Vagina (tissue), 2 donors: ENCODE measurements around the gene ACOX3.

Experiments used
- POLR2A ChIP-seq, 2 donors: fragments of 450-650 bp; IDR thresholded peaks; one replicate each; pipeline ENCODE4 v1.6.1; 2017; ENCODE audit warnings: antibody characterized with exemption in 2 of 2, mild to moderate bottlenecking in 2 of 2, moderate library complexity in 2 of 2
- POLR2AphosphoS5 ChIP-seq, 2 donors: sonication (generic); formaldehyde crosslinking; IDR thresholded peaks; one replicate each; pipeline ENCODE4 v1.9.0; 2017; ENCODE audit warnings: antibody characterized with exemption in 2 of 2, mild to moderate bottlenecking in 2 of 2, low read depth in 1 of 2; ENCODE audit not compliant: insufficient read depth in 1 of 2
- TF ChIP-seq, protein P1 (sequence below), 3 experiments: fragments of 450-650 bp in 2 of 3; fragments of 200-600 bp in 1 of 3; sonication (generic) in 1 of 3; IDR thresholded peaks; one replicate each; pipeline ENCODE4 v1.5.1; 2017 to 2019; ENCODE audit warnings: antibody characterized with exemption in 3 of 3, mild to moderate bottlenecking in 2 of 3, moderate library complexity in 2 of 3

DNA sequence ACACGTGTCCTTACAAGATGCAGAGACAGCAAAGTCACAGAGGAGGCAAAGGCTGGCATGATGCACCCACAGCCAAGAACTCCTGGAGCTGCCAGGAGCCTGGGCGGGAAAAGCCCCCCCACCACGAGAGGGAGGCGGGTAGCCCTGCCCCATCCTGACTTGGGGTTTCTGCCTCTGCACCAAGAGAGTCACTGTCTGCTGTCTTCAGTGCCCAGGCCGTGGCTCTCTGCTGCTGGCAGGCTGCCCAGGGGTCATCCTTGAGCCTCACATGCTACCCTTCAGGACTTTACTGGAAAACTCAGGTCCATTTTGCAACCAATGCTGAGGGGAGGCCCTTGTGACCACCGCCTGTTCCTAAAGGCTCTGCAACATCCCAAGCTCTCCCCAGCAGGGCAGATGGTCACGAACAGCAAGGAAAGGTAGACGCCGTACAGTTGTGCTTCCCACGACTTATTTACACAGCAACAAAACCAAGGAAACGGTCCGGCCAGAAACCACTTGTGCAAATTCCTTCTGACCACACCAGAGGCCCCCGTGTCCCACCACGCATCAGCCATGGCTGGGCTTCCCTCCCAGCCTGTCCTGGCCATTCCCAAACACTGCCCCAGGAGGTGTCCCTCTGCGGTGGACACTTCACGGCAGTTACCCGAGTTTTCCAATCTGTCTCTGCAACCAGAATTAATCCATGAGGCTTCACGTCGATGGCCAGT, 56.9 kb downstream of the ACOX3 start:
- TF ChIP-seq, protein P1, sequence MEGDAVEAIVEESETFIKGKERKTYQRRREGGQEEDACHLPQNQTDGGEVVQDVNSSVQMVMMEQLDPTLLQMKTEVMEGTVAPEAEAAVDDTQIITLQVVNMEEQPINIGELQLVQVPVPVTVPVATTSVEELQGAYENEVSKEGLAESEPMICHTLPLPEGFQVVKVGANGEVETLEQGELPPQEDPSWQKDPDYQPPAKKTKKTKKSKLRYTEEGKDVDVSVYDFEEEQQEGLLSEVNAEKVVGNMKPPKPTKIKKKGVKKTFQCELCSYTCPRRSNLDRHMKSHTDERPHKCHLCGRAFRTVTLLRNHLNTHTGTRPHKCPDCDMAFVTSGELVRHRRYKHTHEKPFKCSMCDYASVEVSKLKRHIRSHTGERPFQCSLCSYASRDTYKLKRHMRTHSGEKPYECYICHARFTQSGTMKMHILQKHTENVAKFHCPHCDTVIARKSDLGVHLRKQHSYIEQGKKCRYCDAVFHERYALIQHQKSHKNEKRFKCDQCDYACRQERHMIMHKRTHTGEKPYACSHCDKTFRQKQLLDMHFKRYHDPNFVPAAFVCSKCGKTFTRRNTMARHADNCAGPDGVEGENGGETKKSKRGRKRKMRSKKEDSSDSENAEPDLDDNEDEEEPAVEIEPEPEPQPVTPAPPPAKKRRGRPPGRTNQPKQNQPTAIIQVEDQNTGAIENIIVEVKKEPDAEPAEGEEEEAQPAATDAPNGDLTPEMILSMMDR (IDR thresholded peaks at IDR 0.05): no peak
- TF ChIP-seq POLR2A (IDR thresholded peaks at IDR 0.05): no peak
- TF ChIP-seq POLR2AphosphoS5 (IDR thresholded peaks at IDR 0.05; ENCODE audit: insufficient read depth in 1 of 2, low read depth in 1 of 2): no peak
